ENCODE data around the gene AKAP13.
A peak's percentile ranks its signal among the peaks of the same experiment; 100 is the strongest.
"Not testable (repeated sequence)": the region's sequence is repeated elsewhere in the genome, so short reads cannot be mapped to it uniquely, and the experiment has no call there.

Gene AKAP13, protein sequence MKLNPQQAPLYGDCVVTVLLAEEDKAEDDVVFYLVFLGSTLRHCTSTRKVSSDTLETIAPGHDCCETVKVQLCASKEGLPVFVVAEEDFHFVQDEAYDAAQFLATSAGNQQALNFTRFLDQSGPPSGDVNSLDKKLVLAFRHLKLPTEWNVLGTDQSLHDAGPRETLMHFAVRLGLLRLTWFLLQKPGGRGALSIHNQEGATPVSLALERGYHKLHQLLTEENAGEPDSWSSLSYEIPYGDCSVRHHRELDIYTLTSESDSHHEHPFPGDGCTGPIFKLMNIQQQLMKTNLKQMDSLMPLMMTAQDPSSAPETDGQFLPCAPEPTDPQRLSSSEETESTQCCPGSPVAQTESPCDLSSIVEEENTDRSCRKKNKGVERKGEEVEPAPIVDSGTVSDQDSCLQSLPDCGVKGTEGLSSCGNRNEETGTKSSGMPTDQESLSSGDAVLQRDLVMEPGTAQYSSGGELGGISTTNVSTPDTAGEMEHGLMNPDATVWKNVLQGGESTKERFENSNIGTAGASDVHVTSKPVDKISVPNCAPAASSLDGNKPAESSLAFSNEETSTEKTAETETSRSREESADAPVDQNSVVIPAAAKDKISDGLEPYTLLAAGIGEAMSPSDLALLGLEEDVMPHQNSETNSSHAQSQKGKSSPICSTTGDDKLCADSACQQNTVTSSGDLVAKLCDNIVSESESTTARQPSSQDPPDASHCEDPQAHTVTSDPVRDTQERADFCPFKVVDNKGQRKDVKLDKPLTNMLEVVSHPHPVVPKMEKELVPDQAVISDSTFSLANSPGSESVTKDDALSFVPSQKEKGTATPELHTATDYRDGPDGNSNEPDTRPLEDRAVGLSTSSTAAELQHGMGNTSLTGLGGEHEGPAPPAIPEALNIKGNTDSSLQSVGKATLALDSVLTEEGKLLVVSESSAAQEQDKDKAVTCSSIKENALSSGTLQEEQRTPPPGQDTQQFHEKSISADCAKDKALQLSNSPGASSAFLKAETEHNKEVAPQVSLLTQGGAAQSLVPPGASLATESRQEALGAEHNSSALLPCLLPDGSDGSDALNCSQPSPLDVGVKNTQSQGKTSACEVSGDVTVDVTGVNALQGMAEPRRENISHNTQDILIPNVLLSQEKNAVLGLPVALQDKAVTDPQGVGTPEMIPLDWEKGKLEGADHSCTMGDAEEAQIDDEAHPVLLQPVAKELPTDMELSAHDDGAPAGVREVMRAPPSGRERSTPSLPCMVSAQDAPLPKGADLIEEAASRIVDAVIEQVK (N-terminal part only)

DNA sequence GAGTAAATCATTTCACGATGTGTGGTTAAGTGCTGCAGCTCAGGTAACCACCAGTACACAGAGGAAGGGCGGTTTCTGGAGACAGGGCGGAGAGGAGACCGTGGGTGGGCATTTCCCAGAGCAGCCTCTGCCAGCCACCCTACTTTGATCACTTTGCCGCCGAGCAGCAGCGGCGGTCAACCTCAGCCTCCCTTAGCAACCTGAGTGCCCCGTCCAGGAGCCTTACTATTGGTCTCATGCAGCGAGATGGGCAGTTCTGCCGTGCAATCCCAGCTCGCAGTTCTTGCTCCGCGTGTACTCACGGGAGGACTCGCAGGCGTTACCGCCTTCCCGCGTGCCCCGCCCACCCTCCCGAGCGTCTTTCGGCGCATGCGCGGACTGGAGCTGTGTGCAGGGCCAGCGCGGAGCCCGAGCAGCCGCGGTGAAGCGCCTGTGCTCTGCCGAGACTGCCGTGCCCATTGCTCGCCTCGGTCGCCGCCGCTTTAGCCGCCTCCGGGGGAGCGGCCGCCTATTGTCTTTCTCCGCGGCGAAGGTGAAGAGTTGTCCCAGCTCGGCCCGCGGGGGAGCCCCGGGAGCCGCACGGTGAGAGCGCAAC lies at the start of gene AKAP13:
TSS of gene AKAP13 (plus strand) at position 387 of the 595 bp plus-strand sequence. CDS start 105,118 bp downstream, outside the sequence.
- Histone ChIP-seq H3K4me3 (peak within 1 kb of the TSS; percentile 58 to 98 (median 92)), H3K27ac (peak within 1 kb of the TSS; percentile 63 to 97 (median 95))

DNA sequence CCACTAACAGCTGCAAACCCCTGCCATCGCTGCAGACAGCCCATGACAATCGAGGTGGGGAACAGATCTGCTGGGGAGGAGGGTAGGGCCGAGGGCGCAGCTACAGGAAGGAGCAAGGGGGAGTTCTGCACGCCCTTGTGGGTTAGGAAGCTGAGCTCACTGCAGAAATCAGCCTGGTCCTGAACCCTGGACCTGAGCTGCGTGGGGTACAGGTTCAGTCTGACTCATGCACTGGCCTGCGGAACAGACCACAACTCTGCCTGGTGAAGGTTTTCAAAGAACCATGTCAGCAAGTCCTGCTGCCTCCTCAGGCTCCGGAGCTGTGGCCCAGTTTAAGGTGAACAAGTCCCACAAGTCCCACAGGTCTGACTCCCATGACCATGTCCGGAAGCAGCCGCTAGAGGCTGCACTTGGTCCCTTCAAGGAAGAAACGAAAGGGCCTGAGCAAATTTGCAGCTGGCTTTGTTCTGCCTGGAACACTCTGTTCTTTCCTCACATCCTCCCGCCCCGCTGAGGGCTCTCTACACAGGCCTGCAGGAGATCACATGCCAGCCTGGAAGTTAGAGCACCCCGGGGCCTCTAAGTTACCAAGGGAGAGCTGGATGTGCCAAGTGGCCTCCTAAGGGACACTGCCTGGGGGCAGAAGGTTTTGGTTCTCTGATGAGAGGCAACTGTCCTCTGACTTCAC lies 49.4 kb upstream of the AKAP13 start:
- peak overlapping the region in 18 of 21 experiments; percentile 2 to 91 (median 73) for H3K27ac ChIP-seq

DNA sequence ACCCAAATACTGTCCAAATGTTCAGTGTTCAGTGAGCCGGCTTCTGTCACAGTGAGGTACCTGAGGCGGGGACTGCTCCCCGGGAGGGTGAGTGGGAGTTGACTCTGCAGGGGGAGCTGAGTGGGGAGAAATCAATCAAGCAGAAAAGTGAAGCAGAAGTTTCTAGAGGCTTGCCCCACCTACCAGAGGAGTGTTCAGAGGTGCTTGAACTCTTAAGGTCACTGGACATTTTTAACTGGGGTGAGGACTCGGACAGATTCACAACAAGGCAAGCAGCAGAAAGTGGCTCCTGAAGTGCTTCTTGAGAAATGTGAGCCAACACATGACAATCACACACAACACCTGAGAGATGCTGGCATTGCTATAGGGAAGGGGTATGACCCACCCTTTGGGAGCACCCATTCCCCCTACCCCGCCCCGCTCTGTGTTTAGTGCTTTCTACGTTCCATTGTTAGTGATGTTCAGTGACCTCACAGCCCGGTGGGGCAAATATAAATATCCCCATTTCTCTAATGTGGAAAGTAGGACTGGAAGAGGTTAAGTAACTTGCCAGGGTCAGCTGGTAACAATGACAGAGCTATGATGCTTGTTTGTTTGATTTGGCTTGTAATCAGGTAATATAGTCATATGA lies 48.6 kb upstream of the AKAP13 start:
- Histone ChIP-seq H3K4me3 (no peak overlapping the region), H3K27ac (peak overlapping the region in 18 of 21 experiments; percentile 2 to 91 (median 73))

More for the DNA sequence above, 49.4 kb upstream of the AKAP13 start:
- no peak overlapping the region for H3K4me3 ChIP-seq

DNA sequence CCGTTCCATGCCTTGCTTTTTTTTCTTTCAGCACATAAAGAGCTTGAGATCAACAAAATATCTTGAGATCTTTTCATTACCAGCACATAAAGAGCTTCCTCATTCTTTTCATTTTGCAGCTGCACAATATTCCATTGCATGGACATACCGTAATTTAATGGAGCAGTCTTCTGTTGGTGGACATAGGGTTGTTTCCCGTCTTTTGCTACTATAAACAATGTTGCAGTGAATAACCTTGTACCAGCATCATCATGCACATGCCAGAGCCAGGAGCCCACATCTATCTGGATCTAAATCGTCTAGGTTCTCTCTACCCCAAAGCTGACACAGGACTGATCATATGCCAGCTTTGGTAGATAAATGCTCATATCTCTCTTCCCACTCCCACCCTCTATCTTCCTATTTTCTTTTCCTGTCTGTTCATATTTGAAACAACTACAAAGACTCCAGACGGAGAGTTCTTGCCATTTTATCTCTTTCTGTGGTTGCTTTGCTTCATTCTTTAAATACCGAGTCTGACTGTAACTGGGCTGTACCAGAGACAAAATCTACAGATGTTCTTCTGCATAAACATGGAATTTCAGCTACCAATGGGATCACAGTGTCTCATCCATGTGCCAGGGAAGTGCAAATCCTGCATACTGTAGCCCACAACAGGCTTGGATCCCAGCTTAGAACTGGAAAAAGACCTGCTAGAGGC lies 47.1 kb upstream of the AKAP13 start:
- H3K4me3 ChIP-seq: no peak overlapping the region
- H3K27ac ChIP-seq: peak overlapping the region in 1 of 21 experiments; percentile 90

DNA sequence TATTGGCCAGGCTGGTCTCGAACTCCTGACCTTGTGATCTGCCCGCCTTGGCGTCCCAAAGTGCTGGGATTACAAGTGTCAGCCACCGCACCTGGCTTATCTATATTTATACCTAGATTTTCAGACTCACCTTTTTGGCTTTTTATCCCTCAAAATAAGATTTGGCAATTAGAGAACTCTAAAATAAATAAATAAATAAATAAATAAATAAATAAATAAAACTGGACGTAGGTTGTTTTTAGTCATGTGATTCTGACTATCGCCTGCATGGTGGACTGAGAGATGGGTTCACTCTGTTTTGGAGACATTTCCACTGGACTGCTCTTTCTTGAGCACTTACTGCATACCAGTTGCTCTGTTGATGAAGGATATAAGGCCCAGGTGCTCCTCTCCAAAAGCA lies 46.2 kb upstream of the AKAP13 start:
- H3K4me3 ChIP-seq: no peak overlapping the region
- H3K27ac ChIP-seq: no peak overlapping the region

DNA sequence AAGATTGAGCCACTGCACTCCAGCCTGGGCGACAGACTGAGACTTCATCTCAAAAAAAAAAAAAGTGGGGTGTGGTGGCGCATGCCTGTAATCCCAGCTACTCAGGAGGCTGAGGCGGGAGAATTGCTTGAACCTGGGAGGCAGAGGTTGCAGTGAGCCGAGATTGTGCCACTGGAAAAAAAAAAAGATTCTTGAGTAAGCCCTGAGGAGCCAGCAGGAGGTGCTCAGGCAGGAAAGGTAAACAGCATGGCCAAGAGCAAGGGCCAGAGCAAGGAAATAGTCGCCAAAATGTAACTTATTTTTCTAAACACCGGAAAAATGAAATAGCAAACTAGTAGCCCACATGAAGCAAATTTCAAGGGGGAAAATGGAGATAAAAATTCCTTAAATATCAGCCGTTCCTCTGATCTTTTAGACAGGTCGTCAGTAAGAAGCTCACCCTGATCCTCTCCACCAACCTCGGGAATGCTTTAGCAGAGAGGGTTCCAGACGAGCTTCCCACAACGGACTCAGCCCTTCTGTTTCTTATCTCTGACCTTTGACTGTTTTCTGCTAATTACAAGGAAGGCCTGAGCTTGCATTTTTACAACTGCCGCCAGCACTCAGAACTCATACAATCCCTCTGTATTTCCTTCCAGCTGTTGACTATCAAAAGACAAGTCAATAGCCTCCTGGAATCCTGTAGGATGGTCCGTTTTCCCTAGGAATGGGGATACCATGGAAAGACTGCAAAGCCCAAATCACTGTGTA lies 45.0 kb upstream of the AKAP13 start:
- Histone ChIP-seq H3K27ac (no peak overlapping the region), H3K4me3 (no peak overlapping the region)

DNA sequence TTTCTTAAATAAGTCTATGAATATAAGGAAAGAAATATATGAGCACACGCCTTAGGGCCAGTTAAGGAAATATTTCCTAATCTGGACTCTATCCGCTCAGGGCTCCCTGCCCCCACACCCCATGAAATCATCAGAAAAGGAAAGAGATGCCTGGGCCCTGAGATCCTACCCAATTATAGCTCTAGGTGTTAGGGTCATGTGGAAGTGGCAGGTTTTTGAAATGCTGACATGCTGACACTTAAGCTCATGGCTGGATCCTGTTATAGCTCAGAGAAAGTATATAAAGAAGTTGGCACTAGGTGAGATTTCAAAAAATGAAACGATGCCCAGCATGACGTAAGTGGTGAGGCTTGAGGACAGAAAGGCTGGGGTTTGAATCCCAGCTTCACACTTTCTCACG lies 43.5 kb upstream of the AKAP13 start:
- no peak overlapping the region for H3K4me3 ChIP-seq
- H3K27ac ChIP-seq: no peak overlapping the region

DNA sequence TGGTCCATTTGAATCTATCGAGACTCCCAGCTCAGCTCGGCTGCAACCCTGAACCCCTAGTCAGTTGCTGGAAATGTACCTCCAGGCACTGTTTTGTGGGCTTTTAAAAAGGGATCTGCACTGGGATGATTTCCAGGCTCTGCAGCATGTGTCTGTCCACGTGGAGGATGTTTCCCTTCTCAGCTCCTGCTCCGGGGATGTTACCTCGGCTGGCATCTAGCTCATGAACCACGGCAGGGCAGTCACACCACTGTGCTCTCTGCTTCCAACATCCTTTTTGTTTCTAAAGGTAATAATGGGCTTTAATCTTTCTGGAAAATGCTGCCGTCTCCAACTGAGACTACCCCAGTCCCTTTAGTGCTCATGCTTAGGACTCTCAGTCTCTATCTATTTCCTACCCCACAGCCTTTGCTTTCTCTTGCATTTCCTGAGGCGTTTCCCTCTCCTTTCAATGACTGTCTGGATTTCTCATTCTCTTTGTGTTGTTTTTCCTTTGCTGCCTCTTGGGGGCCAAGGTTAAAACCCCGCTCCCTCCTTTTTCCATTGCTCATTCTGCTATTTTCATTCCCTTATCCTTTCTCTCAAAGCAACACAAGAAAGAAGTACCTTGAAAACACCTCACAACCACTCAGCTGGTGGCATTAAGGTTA lies 42.9 kb upstream of the AKAP13 start:
- Histone ChIP-seq H3K27ac (no peak overlapping the region), H3K4me3 (no peak overlapping the region)

DNA sequence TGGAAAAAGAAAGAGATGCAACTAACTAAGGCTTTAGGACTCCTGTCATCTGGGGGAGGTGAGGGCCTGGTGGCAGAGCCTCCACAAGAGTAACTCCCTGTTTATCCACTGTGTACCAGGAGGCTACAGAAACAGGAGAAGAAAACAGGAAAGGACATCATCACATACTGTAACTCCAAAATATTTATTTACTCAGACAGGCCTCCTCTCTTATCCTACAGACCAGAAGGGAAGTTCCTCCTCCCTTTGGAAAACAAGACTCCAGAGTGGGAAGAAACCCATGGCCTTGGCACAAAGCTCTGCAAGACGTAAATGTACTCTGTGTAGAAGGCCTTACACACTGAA lies 40.1 kb upstream of the AKAP13 start:
- no peak overlapping the region for H3K27ac ChIP-seq
- no peak overlapping the region for H3K4me3 ChIP-seq

DNA sequence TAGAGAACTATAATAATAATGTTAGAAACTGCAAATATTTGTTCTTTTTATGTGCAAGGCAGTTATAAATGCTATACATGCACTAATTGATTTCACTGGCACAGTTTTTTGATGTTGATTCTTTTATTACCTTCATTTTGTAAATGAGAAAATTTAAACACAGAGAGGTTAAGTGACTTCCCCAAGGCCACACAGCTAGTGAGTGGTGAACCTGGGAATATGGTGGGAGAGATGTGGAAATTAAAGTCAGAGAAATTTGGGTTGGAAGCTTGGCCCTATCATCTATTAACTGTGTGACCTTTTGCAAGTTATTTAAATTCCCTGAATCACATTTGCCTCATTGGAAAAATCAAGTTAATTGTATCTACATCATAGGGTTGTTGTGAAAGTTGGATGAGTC lies 39.6 kb upstream of the AKAP13 start:
- H3K27ac ChIP-seq: no peak overlapping the region
- H3K4me3 ChIP-seq: no peak overlapping the region

DNA sequence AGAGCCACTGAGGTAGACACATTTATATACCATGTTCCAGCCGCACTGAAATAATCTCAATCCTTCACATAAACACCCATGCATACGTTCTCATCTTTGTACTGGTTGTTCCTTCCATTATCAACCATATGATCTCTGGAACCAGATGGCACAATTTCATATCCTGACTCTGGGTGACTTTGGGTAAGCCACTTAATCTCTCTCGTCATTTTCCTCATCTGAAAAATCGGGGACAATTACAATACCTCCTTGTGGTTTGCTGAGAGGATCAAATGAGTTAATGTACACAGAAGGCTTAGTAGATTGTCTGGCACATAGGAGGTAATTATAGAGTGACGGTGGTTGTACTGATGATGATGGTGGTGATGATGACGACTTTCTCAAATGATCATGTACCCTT lies 38.2 kb upstream of the AKAP13 start:
- not testable (repeated sequence) for H3K27ac ChIP-seq, H3K4me3 ChIP-seq

DNA sequence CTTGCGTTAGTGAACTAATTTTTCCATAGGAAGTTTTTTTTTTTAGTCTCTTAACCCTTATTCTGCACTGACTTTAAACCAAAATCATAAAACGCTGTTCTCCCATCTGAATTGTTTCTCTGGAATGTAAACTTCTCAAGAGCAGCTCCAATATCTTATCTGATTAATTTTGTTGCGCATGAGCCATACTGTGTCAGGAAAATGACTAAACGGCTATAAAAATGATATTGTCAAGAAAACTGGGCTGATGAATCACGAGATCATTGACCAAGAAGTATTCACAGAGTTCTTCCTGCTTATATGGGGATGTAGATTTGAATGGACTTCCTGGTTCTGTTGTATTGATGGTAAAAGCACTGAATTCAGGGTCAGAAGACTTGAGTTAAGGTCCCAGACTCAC lies 37.0 kb upstream of the AKAP13 start:
- H3K4me3 ChIP-seq: not testable (repeated sequence)
- H3K27ac ChIP-seq: peak overlapping the region in 7 of 21 experiments; percentile 10 to 69 (median 45)

DNA sequence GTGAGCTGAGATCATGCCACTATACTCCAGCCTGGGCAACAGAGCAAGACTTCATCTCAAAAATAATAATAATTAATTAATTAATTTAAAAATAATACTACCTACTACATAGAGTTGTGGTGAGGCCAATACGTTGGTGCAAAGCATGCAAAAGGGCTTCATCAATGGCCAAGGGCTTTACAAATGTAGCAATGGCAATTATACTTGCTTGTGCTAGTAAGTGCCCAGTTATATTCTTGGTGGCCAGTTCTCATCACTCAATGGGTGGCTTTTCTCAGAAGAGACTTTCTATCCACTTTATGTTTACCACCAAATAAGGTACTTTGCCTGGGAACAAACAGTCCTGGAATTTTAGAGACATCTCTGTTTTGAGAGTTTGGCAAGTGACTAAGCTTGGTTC lies 36.2 kb upstream of the AKAP13 start:
- H3K4me3 ChIP-seq: not testable (repeated sequence)
- H3K27ac ChIP-seq: peak overlapping the region in 8 of 21 experiments; percentile 17 to 69 (median 48)

DNA sequence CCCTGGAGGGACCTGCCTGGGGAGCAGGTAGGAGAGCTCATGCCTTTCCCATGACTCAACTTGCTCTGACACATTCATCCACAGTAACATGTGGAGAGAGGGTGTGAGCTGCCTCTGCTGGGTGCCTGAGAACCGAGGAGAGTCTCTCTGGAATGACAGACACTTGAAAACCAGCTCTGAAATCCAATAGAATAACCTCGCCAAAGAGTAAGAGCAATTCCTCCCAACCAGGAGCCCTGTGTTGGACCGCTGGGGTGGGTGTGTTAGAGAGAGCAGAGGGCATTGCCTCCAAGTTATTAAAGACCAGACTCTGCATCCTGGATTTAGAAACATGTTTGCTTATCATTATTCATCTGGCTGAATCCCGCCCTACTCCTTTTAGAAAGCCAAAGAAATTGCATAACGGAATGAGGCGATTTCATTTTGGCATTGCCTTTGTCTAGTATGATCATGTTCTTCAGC lies 35.7 kb upstream of the AKAP13 start:
- peak overlapping the region in 7 of 21 experiments; percentile 30 to 73 (median 54) for H3K27ac ChIP-seq
- not testable (repeated sequence) for H3K4me3 ChIP-seq

DNA sequence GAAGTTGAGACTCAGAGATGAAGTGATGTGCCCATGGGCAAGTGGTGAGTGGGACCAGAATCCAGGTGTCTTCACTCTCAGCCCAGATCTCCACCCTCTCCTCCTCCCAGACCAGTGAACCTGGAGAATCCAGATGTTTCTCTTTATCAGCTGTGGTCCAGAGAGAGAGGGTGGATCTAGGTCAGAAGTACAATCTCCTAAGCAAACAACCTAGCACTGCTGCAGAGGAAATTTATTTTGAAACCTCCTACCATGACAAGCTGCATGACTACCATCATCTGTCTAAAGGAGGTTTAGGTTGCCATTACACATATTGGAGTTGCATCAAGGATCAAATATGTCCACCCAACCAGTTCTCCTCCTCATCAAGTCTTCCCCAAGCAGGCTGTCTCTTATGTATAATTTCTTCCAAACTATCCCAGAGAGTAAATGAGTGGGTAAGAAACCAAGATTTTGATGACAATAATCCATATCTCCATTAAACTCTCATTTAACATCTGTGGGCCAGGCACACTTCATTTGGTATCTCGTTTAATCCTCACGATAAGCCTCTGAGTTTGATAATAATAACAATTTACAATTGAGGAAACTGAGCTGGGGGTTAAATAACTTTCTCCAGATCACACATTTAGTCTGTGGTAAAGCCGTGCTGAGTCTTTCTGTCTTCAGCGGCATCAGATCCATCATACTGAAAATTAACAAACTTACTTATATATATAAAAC lies 35.0 kb upstream of the AKAP13 start:
- peak overlapping the region in 5 of 21 experiments; percentile 45 to 73 (median 54) for H3K27ac ChIP-seq

More for the DNA sequence above, 35.0 kb upstream of the AKAP13 start:
- H3K4me3 ChIP-seq: not testable (repeated sequence)

Measured in skin epidermis (tissue), 12 donors.